ENCODE measurements around the gene RGL1.

Gene RGL1

DNA sequence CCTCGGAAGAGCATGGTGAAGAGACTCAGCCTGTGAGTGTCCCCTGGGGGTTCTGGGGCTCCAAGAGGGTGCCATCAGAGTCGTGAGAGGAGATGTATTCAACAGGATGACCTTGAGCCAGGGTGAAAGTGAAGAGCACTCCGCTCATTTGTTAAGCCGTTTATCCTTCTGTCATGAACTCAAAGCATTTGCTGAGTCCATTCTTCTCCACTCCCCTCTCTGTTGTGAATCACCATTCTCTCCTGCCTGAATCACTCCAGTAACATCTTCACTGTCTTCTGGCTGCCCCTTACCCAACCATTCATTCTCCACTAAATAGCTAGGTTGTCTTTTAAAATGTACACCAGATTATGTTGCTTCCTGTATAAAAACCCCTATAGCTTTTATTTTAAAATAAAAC is 102.2 kb downstream of the RGL1 start:
- H3K9me3 ChIP-seq, result no peaks in the 10 kb centered on the region
- H3K4me3 ChIP-seq, result no peak overlapping the region
- no peaks in the 10 kb centered on the region for H3K4me1 ChIP-seq
- peaks cover 12 to 57% (median 48%) of the 10 kb centered on the region in 3 donors for H3K36me3 ChIP-seq
- TF ChIP-seq, protein P1, sequence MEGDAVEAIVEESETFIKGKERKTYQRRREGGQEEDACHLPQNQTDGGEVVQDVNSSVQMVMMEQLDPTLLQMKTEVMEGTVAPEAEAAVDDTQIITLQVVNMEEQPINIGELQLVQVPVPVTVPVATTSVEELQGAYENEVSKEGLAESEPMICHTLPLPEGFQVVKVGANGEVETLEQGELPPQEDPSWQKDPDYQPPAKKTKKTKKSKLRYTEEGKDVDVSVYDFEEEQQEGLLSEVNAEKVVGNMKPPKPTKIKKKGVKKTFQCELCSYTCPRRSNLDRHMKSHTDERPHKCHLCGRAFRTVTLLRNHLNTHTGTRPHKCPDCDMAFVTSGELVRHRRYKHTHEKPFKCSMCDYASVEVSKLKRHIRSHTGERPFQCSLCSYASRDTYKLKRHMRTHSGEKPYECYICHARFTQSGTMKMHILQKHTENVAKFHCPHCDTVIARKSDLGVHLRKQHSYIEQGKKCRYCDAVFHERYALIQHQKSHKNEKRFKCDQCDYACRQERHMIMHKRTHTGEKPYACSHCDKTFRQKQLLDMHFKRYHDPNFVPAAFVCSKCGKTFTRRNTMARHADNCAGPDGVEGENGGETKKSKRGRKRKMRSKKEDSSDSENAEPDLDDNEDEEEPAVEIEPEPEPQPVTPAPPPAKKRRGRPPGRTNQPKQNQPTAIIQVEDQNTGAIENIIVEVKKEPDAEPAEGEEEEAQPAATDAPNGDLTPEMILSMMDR (IDR thresholded peaks at IDR 0.05), result no peak
- H3K27ac ChIP-seq, result no peak overlapping the region
- no peaks in the 10 kb centered on the region for H3K27me3 ChIP-seq
- intact Hi-C loops (cut with DNase I; ENCODE audit: low total_unique reads), result no loop called here
- DNase-seq, result no peak

DNA sequence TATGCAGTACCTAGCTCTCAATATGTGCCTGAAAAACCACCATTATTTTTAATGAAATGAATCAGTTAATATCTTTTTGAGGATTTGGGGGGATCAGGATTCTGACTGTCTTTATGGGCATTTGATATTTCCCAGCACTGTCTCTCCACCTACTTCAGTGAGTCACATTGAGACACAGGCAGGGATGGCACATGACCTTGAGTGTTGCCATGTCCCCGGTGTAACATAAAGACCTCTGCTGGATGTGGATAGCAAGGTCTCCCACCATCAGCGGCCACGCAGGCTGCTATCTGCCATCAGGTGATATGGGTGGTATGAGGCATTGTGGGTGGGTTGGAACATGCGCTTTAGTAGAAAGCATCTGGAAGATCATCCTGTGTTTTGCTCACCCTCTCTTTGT is 103.2 kb downstream of the RGL1 start:
- intact Hi-C loops (cut with DNase I; ENCODE audit: low total_unique reads), result no loop called here

DNA sequence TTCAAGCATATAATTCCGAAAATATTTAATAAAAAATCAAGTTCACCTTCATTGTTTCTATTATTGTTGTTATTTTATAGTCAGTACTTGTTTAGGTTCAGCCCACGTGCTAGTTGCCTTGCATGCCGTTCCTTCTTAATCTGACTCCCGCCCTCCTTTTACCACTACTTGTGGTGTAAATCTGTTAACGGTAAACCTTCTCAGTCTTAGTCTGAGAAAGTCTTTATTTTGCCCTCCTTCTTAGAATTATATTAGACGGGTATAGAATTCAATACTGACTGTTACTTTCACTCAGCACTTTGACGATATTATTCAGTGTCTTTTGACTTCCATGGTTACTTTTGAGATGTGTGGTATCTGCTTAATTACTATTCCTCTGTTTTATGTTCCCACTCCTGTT is 104.8 kb downstream of the RGL1 start:
- H3K4me1 ChIP-seq, result no peaks in the 10 kb centered on the region
- peaks cover 12 to 72% (median 55%) of the 10 kb centered on the region in 3 donors for H3K36me3 ChIP-seq
- H3K27me3 ChIP-seq, result no peaks in the 10 kb centered on the region
- H3K27ac ChIP-seq, result no peak overlapping the region
- H3K9me3 ChIP-seq, result no peaks in the 10 kb centered on the region
- intact Hi-C loops (cut with DNase I; ENCODE audit: low total_unique reads), result no loop called here
- TF ChIP-seq, protein P1 (IDR thresholded peaks at IDR 0.05), result no peak
- DNase-seq, result no peak
- no peak overlapping the region for H3K4me3 ChIP-seq

More for the DNA sequence above, 103.2 kb downstream of the RGL1 start:
- Histone ChIP-seq H3K27me3 (no peaks in the 10 kb centered on the region), H3K27ac (no peak overlapping the region), H3K4me3 (no peak overlapping the region), H3K9me3 (no peaks in the 10 kb centered on the region), H3K36me3 (peaks cover 12 to 64% (median 55%) of the 10 kb centered on the region in 3 donors), H3K4me1 (no peaks in the 10 kb centered on the region)
- TF ChIP-seq, protein P1 (IDR thresholded peaks at IDR 0.05), result no peak
- DNase-seq, result no peak

- H3K4me3 ChIP-seq, result no peak overlapping the region
- peaks cover 12 to 61% (median 47%) of the 10 kb centered on the region in 3 donors for H3K36me3 ChIP-seq
- H3K9me3 ChIP-seq, result no peaks in the 10 kb centered on the region
- intact Hi-C loops (cut with DNase I; ENCODE audit: low total_unique reads), result no loop called here
- peaks cover 0 to 5% (median 3%) of the 10 kb centered on the region in 4 donors for H3K4me1 ChIP-seq
- H3K27me3 ChIP-seq, result no peaks in the 10 kb centered on the region
- H3K27ac ChIP-seq, result no peak overlapping the region
- no peak for DNase-seq
- TF ChIP-seq, protein P1 (IDR thresholded peaks at IDR 0.05), result no peak
Measured at GRCh38 chr1:183910845-183911244, 105.9 kb downstream of the RGL1 start.

DNA sequence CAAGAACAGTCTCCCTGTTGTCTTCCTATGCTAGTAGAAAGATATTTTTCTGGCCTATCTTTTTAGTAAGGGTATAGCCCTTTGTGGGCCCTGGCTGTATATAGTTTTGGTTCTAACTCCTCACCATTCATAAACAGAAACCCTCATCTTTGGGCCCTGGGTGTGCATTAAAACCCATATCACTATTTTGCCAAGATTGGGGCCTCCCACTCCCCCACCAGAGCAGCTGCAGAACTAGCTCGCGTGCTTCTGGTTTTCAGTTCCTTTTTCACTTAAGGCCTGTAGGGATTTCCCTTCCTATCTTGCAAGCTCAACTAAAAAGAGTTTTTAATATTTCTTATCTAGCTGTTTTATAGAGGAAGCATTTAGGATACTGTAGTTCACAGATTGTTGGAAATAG is 106.4 kb downstream of the RGL1 start:
- H3K27me3 ChIP-seq, result no peaks in the 10 kb centered on the region
- peaks cover 12 to 61% (median 45%) of the 10 kb centered on the region in 3 donors for H3K36me3 ChIP-seq
- DNase-seq, result no peak
- H3K4me1 ChIP-seq, result peaks cover 0 to 7% (median 7%) of the 10 kb centered on the region in 4 donors
- TF ChIP-seq, protein P1 (IDR thresholded peaks at IDR 0.05), result no peak
- no peaks in the 10 kb centered on the region for H3K9me3 ChIP-seq
- no peak overlapping the region for H3K27ac ChIP-seq
- intact Hi-C loops (cut with DNase I; ENCODE audit: low total_unique reads), result no loop called here
- H3K4me3 ChIP-seq, result no peak overlapping the region

Data from tibial artery (tissue), 4 donors.